GM19023 (cell line): ENCODE results near the gene SSTR3.
A peak's percentile ranks its signal among the peaks of the same experiment; 100 is the strongest.
"Not testable (repeated sequence)": the region's sequence is repeated elsewhere in the genome, so short reads cannot be mapped to it uniquely, and the experiment has no call there.

Experiments used
- ATAC-seq: cut with Tn5 transposase; IDR thresholded peaks from one replicate; pipeline ENCODE4 v1.9.1; 2021; ENCODE audit warnings: mild to moderate bottlenecking, moderate library complexity; ENCODE audit not compliant: unreplicated experiment

The SSTR3 gene

DNA sequence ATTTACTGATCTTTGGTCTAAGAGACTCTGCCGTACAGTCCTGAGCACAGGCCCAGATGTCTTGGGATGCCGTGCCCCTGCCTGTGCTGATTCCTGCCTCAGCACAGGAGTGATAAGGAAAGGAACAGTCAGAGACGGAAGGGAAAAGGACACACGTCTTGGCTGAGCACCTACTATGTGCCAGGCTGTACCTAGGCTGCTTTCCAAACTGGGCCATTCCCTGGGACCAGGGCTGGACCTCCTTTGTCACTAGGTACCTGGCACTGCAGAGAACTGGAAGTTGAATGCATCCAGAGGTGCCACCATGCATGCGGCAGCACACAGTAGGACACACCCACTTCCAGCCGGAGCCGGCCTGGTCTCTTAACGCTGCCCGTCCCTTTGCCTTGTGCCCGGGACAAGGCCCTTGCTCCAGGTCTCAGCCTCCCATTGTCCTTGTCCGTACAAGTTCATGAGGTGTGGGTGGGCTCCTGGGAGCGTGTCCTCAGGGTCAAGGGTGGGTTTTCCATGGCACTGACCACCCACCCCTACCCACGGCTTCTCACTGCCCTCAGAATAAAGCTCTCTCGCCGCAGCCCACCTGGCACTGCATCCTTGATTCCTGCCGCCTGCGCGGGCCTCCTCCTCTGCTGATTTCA, 1.1 kb upstream of the SSTR3 start:
- no peak for ATAC-seq

DNA sequence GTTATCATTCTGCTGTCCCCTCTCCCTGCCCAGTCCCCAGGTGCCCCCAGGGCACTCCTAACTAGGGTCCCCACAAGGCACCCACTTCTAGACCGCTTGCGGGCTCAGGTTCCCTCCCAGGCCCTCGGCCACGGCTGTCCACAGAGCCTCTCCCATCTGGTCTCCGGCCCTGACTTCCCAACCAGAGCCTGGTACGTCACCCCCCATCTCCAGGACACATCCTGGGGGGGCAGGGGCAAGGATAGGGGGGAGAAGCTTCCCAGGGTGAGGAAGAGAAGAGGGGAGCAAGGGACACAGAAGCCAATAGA, 457 bp downstream of the SSTR3 start:
- ATAC-seq = no peak

DNA sequence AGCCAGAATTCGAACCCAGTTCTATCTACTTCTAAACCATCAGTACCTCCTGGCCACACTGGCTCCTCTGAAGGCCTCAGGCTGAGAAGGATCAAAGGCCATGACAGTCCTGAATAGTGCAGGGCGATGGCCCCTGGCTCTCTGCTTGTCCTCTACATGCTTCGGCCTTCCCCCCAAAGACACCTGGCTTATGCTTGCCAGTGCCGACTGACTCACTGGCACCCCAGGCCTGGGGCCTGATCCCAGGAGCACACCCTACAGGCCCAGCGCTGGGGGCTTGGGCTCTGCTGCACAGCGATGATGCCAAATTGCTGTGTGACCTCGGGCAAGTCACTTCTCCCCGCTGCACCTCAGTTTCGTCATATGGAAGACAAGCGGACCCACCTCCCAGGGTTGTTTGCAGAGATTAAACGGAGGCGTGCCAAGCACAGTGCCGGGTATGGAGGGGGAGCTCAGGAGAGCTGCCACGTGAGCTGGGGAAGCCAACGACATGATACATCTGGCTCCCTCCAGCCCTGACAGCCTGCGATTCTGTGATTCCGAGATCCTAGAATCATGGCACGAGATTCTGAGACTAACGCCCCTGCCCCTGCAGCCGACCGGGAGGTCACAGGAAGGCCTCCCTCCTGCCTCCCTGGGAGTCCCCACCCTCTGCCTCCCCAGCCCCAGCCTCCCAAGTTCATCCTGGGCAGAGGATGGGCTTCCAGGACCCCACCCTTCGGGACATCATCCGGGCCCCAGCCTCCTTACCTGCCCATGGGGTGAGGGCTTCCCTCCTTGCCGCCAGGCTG, 1.0 kb downstream of the SSTR3 start:
- ATAC-seq = no peak

DNA sequence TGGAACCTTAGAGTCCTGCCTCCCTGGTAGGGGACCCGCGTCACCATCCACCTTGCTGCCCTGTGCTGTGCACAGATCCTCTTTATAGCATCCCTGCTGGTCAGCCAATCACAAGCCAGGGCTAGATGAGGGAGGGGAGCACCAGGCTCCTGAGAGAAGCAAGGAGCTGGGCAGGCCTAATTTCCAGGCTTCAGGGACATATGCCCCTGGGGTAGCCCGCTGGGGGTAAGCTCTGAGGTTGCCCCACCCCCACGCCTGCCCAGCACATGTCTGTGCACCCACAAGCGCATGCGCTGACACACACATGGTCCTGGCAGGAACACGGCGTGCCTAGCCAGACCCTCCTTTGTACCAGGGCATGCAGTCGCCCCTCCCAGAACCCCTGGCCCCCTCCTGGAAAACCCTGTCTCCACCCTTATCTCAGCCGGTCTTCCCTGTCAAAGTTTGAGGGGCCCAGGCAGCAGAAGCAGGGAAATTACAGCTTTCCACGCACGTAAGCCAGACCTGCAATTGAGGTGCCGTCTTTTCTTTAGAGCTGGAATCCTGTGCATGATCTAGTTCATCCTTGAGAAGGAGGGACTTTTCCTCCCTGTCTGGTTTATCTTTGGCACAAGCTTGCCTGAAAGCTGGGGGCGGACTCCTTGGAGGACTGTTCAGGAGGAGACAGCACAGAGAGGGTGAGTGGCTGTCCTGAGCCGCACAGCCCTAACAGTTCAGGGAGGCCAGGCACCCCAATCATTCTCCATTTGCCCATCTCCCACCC, 2.1 kb downstream of the SSTR3 start:
- ATAC-seq = no peak

DNA sequence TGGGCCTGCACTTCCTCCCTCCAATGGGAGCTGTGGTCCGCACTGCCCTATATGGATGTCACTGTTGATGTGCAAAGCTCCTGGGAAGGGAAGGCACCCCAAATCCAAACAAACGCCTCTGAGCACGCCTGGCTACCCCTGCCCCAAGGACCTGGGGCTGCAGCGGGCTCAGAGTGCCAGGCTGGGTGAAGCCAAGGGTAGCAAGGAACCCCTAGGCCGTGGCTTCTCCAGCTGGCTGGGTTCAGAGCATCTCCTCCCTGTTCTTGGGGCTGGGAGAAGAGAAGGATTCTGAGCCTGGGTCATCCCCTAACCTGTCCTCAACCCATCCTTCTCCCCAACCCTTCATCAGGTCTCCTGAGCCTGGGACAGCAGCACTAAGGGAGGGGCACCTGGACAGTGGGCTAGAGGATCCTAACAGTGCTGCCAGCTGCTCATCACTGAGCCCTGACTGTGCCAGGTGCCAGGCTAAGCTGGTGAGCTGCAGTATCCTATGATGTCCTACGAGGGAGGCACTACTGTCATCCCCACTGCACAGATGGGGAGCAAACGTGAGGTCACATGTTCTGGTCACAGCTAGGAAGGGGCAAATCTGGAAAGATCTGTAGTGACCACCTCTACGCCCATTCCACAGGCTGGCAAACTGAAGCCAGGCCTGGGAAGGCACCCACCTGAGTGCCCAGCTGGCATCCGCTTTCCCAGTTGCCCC, 3.0 kb downstream of the SSTR3 start:
- ATAC-seq = no peak

DNA sequence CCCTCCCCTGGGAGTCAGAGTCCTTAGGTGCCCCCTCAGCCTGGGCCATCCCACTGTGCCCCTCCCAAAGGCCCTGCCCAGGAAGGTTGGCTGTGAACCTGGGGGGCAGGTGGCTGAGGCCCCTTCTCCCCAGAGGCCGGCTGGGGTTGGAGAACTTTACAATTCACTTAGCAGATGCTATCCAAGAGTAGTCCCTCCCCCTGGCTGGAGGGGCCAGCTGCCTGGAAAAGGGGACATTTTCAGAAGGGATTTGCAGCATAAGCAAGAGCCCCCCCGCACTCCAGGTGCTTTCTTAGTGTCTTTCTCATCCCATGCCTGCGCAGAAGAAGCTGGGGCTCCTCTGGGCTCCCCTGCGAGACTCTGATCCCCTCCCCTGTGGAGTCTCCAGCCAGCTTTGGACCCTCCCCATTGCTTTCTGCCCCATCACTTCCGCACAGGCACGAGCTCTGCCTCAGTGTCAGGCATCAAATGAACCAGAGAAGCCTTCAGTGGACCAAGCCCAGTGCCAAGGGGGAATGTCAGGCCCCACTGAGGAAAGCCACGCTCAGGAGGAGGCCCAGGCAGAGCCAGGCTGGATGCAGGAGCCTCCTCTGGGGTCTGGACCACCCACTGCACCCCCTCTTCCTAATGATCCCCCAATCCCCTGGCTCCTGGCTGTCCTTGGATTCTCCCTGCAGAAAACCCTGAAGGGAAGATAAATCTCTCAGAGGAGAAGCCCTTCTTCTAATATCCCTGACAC, 3.7 kb downstream of the SSTR3 start:
- no peak for ATAC-seq

DNA sequence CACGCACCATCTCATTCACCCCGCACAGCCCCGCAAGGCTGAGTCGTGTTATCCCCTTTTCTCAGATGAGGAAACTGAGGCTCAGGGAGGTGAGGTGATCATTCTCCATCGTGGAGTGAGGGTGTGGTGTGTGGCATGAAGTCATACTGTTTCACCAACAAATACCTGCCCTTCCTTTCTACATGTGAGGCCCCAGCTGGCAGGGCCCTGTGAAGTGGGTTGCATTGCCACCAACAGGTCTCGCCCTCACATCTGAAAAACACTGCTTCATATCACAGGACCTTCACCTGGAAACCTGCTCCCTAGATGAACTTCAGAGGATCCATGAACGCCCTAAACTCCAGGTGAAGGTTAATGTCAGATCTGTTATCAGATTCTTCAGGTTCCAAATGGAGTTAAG, 4.3 kb downstream of the SSTR3 start:
- no peak for ATAC-seq

DNA sequence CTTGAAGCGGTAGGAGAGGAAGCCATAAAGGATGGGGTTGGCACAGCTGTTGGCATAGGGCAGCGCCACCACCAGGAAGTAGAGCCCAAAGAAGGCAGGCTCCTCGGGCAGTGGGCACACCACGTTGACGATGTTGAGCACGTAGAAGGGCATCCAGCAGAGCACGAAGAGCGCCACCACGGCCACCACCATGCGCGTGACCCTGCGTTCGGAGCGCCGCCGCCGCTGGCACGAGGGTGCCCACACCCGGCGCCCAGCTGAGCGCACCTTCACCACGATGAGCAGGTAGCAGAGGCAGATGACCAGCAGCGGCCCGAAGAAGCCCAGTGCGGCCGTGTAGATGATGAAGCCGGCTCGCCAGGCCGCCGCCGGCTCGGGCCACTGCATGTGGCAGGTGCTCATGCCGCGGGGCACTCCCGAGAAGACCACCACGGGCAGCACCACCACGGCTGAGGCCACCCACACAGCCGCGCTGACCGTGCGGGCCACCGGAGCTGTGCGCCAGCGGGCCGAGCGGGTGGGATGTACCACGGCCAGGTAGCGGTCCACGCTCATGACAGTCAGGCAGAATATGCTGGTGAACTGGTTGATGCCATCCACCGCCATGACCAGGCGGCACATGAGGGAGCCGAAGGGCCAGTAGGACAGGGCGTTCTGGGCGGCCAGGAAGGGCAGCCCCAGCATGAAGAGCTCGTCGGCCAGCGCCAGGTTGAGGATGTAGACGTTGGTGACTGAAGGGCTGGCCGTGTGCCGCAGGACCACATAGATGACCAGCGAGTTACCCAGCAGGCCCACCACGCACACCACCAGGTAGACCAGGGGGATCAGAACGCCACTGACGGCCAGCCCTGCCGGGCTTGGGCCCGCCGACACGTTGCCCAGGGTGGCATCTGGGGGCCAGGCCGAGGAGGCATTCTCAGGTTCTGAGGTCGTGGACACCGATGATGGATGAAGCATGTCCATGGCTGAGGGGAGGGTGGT, 5.1 kb downstream of the SSTR3 start:
- ATAC-seq = no peak

DNA sequence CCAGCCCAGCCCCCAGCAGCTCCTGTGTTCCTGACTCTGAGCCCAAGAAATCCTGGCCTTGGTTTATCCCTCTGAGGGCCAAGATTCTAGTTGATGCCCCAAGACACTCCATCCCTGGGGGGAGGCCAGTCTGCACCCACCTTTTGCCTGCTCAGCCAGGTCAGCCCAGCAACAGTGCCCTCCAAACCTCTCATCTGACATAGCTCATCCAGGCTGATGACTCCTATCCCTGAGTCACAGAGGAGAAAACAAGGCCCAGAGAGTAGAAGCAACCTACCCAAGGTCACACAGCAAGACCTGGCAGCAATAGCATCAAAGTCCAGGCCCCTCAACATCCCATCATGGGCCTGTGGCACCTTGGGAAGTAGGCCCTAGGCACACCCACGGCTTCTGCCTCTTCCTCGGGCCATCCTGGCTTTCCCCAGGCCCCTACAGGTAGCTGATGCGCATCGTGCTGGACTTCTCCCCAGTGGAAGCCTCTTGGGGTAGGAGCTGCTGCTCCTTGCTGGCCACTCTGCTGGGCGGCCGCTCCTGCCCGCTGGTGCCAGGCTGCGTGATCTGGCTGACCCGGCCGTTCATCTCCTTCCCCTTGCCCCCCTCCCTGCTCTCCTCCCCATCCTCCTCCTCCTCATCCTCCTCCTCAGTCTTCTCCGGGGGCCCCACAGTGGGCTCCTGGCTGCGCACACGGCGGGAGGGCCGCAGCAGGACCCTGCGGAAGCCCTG, 6.0 kb downstream of the SSTR3 start:
- no peak for ATAC-seq

DNA sequence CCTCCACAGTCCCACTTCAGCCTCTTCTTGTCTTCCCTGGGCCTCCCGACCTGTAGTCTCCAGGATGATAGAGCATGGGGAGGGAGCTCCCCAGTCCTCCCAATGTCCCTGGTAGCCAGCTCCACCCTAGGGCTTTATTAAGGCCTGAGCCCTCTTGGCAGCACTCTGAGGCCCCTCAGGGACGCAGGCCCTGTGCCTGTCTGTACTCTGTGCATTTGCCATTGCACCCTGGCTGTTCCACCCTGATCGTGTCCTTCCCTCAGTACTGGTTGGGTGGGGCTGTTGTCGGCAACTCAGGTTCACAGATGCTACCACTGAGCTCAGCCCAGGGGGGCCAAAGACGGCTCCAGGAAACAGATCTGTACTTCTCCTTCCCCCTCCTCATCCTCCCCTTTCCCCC, 7.2 kb downstream of the SSTR3 start:
- no peak for ATAC-seq

DNA sequence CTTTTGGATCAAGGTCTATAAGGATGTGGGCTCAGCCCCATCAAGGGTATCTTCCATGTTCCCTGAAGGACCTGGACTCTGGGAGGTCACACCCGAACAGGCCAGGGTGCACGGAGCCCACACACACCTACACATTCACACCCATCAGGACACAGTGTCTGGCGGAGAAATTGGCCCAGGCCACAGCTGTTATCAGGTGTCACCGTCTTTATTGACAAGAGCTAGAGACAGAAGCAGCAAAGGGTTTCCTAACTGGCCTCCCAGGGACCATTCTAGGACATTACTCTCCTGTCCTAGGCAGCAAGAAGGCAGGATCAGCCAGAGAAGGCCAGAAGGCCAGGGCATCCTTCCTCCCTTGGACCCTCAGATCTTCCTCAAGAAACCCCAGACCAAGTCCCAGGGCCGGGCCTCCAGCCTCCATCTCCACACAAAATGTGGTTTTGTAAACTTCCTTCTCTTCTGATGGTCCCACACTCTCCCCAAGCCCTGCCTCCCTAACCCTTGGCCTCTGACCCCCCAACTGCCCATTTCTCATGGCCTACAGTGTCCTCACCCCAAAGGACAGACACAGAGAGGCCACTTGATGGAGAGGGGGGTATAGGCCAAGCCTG, 8.1 kb downstream of the SSTR3 start:
- no peak for ATAC-seq

DNA sequence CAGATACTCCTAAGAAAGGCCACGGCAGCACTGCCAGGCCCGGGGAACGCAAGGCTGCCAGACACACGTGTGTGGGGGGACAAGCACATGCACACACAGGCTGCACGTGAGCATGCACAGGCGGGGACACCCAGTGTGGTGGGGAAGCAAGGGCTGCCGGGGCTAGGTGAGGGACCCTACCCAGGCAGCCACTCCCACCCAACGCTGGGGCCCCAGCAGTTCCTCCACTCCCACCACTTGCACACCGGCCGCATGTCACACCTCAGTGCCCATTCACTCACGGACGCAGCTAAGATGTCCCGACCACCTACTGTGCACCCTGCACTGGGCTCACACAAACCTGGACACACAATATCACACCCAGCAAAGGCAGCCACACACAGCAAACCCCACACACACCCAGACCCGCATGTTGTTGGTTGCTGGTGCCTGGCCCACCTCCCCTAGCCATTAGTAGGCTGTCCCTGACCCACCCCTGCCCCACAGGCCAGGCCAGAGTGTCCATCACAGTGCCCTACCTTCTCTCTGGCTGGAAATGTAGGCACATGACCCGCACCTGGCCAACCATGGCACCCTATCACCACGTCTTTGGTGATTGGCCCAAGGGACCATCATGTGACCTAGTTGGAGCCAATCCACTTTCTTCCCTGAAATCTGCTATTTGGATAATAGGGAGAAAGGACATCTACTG, 8.8 kb downstream of the SSTR3 start:
- no peak for ATAC-seq

DNA sequence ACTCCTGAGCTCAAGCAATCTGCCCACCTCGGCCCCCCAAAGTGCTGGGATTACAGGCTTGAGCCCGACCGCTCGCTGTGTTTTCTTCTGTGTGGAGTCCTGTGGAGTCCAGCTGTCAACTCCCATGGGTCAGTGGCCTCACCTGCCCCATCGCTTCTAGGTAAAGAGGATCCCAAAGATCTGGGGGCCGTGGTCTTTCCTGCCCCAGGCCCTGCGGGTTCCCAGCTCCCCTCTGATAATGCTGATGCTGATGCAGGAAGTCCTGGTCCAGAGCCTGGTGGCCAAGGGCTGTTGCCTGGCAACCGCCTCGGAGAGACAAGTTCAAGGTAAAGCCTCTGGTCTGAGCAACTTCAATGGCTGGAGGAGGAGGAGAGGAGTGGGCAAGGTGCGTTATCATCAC, 9.6 kb downstream of the SSTR3 start:
- ATAC-seq = no peak

DNA sequence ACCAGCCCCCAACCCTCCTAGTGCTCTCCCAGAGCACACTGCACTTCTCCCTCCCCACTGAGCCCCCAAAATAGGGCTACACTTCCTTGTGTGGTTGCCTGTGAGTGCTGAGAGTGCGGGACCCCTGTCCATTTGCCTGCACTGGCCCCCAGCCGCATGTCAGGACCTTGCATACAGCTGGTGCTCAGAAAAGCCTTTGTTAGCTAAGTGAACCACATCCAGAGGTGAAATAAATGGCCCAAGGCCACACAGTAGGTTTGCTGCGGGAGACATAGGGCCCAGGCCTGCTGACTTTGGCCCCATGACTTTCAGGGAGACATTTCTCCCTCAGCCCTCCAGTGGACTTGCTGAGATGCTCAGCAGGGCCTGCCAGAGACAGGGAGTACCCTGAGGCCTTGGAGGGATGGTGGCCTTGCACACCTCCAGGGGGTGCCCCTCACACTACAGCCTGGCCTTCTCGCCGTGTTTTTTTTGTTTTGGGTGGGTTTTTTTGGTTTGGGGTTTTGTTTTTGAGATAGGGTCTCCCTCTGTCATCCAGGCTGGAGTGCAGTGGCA, 10.2 kb downstream of the SSTR3 start:
- ATAC-seq = no peak

DNA sequence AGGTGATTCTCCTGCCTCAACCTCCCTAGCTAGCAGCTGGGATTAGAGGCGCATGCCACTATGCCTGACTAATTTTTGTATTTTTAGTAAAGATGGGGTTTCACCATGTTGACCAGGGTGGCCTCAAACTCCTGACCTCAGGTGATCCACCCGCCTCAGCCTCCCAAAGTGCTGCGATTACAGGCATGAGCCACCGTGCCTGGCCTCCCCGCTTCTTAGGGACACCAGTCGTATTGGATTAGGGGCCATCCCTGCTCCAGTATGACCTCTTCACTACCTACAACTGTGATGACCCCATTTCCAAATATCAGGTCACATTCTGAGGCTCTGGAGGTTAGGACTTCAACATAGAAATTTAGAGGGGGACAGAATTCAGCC, 10.8 kb downstream of the SSTR3 start:
- ATAC-seq = not testable (repeated sequence)

DNA sequence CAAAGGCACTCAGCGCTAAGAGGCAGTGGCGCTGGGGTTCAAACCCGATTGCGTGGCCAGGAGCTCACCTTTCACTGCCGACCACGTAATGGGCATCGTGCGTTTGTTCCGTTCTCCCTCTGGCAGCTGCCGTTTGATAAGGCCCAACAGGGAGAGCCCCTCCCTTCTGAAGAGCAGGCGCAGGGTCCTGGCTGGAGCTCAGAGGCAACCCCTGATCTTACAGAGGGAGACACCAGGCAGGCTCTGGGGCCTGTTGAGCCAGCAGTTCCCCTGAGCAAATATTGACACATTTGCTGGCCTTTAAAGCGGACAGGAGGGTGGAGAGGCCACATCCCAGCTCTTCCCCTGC, 12.5 kb downstream of the SSTR3 start:
- ATAC-seq = no peak

DNA sequence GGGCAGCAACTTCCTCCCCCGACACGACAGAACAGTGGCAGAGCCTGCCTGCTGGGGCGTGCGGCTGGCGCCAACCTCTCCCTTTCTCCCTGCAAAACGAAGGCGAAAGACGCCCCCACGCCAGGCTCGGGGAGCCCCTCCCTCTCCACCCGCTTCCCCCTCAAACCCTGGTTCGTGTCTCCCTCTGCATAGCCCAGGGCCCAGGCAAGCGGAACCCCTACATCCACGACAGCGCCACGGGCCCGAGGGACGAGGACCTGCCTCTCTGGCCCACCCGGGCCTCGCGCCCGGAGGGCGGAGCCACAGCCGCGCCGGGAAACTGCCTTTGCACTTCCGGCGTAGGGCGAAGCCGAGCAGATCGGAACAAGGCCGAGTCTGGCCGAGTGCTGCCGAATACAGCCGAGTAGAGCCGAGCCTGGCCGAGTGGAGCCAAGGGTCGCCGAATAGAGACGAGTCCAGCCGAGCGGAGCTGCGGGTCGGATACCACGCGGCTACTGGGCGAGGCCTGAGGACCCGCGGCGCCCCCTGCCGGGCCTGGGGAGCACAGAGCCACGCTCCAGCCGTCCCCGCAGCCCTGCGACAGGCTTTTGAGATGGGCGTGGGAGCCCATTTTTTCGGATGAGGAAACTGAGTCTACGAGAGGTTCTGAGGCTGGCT, 13.0 kb downstream of the SSTR3 start:
- ATAC-seq = peak; percentile 85
